Measurements from ENCODE around the gene UHRF1. TPM values are rescaled to one million over a fixed set of nuclear protein-coding genes. Genes with fewer than 3 reads are reported as not detected.

Gene UHRF1
- total and polyA plus RNA-seq, 4 donors: 0.06 to 57.4 (median 0.73) TPM

DNA sequence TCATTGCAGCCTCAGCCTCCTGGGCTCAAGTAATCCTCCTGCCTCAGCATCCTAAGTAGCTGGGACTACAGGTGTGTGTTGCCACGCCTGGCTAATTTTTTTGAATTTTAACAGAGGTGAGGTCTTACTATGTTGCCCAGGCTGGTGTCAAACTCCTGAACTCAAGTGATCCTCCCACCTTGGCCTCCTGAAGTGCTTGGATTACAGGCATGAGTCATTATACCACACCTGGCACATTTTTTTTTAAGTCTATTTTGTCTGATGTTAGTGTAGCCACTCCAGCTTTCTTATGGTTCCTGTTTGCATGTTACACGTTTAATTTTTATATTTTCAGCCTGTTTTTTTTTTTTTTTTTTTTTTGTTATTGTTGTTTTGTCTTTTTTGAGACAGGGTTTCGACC is 84.4 kb downstream of the UHRF1 start:
- Histone ChIP-seq H3K4me1 (ENCODE audit: control insufficient read depth in 4 of 4, insufficient read depth in 4 of 4, low read length in 3 of 4) (peaks cover 4 to 17% (median 8%) of the 10 kb centered on the region in 4 donors), H3K36me3 (ENCODE audit: control insufficient read depth in 4 of 4, insufficient read depth in 3 of 4, low read depth in 1 of 4, low read length in 3 of 4) (peaks cover 0 to 4% (median 2%) of the 10 kb centered on the region in 4 donors), H3K27me3 (ENCODE audit: control insufficient read depth in 4 of 4, insufficient read depth in 4 of 4, low read length in 3 of 4) (no peaks in the 10 kb centered on the region), H3K9me3 (ENCODE audit: control insufficient read depth in 4 of 4, low read length in 3 of 4) (no peaks in the 10 kb centered on the region), H3K4me3 (ENCODE audit: low read depth in 1 of 3, low read length in 3 of 3) (no peak overlapping the region), H3K27ac (ENCODE audit: low read depth in 1 of 2, low read length in 2 of 2) (no peak overlapping the region), H3K9ac (ENCODE audit: low read depth in 1 of 2, low read length in 2 of 2) (no peak overlapping the region)
- no peak for DNase-seq (ENCODE audit: low spot score)
- TF ChIP-seq, protein P1, sequence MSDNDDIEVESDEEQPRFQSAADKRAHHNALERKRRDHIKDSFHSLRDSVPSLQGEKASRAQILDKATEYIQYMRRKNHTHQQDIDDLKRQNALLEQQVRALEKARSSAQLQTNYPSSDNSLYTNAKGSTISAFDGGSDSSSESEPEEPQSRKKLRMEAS (IDR thresholded peaks at IDR 0.05): no peak
- TF ChIP-seq, protein P2, sequence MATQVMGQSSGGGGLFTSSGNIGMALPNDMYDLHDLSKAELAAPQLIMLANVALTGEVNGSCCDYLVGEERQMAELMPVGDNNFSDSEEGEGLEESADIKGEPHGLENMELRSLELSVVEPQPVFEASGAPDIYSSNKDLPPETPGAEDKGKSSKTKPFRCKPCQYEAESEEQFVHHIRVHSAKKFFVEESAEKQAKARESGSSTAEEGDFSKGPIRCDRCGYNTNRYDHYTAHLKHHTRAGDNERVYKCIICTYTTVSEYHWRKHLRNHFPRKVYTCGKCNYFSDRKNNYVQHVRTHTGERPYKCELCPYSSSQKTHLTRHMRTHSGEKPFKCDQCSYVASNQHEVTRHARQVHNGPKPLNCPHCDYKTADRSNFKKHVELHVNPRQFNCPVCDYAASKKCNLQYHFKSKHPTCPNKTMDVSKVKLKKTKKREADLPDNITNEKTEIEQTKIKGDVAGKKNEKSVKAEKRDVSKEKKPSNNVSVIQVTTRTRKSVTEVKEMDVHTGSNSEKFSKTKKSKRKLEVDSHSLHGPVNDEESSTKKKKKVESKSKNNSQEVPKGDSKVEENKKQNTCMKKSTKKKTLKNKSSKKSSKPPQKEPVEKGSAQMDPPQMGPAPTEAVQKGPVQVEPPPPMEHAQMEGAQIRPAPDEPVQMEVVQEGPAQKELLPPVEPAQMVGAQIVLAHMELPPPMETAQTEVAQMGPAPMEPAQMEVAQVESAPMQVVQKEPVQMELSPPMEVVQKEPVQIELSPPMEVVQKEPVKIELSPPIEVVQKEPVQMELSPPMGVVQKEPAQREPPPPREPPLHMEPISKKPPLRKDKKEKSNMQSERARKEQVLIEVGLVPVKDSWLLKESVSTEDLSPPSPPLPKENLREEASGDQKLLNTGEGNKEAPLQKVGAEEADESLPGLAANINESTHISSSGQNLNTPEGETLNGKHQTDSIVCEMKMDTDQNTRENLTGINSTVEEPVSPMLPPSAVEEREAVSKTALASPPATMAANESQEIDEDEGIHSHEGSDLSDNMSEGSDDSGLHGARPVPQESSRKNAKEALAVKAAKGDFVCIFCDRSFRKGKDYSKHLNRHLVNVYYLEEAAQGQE (IDR thresholded peaks at IDR 0.05): no peak
- TF ChIP-seq NR2F2 (IDR thresholded peaks at IDR 0.05) (no peak), HNF4G (IDR thresholded peaks at IDR 0.05) (no peak), YY1 (IDR thresholded peaks at IDR 0.05) (no peak), JUND (IDR thresholded peaks at IDR 0.05) (no peak), GABPA (IDR thresholded peaks at IDR 0.05 in 1 of 2, conservative IDR thresholded peaks at IDR 0.05 in 1 of 2) (no peak), EGR1 (IDR thresholded peaks at IDR 0.05; ENCODE audit: low read depth in 2 of 2) (no peak), HNF4A (conservative IDR thresholded peaks at IDR 0.05) (no peak), FOXA2 (IDR thresholded peaks at IDR 0.05) (no peak), TAF1 (conservative IDR thresholded peaks at IDR 0.05) (no peak), RXRA (IDR thresholded peaks at IDR 0.05) (no peak), FOXA1 (IDR thresholded peaks at IDR 0.05) (no peak), SP1 (IDR thresholded peaks at IDR 0.05) (no peak), RAD21 (IDR thresholded peaks at IDR 0.05) (no peak)
- TF ChIP-seq, protein P3, sequence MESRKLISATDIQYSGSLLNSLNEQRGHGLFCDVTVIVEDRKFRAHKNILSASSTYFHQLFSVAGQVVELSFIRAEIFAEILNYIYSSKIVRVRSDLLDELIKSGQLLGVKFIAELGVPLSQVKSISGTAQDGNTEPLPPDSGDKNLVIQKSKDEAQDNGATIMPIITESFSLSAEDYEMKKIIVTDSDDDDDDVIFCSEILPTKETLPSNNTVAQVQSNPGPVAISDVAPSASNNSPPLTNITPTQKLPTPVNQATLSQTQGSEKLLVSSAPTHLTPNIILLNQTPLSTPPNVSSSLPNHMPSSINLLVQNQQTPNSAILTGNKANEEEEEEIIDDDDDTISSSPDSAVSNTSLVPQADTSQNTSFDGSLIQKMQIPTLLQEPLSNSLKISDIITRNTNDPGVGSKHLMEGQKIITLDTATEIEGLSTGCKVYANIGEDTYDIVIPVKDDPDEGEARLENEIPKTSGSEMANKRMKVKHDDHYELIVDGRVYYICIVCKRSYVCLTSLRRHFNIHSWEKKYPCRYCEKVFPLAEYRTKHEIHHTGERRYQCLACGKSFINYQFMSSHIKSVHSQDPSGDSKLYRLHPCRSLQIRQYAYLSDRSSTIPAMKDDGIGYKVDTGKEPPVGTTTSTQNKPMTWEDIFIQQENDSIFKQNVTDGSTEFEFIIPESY (IDR thresholded peaks at IDR 0.05): no peak
- TF ChIP-seq, protein P4, sequence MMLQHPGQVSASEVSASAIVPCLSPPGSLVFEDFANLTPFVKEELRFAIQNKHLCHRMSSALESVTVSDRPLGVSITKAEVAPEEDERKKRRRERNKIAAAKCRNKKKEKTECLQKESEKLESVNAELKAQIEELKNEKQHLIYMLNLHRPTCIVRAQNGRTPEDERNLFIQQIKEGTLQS (IDR thresholded peaks at IDR 0.05): no peak
- TF ChIP-seq, protein P5, sequence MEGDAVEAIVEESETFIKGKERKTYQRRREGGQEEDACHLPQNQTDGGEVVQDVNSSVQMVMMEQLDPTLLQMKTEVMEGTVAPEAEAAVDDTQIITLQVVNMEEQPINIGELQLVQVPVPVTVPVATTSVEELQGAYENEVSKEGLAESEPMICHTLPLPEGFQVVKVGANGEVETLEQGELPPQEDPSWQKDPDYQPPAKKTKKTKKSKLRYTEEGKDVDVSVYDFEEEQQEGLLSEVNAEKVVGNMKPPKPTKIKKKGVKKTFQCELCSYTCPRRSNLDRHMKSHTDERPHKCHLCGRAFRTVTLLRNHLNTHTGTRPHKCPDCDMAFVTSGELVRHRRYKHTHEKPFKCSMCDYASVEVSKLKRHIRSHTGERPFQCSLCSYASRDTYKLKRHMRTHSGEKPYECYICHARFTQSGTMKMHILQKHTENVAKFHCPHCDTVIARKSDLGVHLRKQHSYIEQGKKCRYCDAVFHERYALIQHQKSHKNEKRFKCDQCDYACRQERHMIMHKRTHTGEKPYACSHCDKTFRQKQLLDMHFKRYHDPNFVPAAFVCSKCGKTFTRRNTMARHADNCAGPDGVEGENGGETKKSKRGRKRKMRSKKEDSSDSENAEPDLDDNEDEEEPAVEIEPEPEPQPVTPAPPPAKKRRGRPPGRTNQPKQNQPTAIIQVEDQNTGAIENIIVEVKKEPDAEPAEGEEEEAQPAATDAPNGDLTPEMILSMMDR (IDR thresholded peaks at IDR 0.05; ENCODE audit: low read depth, low read length, missing input control): no peak
- WGBS: 90% methylated on average over 3 of the region's 3 CpGs
